HEK293 (cell line): ENCODE results near the gene TRIM7.

Experiments
- GLIS2 ChIP-seq: fragments of 450-650 bp; formaldehyde crosslinking; IDR thresholded peaks from 2 replicates; pipeline ENCODE4 v1.5.1; 2016; ENCODE audit warnings: missing biosample characterization, missing genetic modification characterization
- HIC1 ChIP-seq: fragments of 450-650 bp; formaldehyde crosslinking; IDR thresholded peaks from 2 replicates; pipeline ENCODE4 v1.5.1; 2016; ENCODE audit warnings: missing biosample characterization, missing genetic modification characterization
- KLF8 ChIP-seq: fragments of 450-650 bp; formaldehyde crosslinking; IDR thresholded peaks from 2 replicates; pipeline ENCODE4 v1.5.1; 2016; ENCODE audit warnings: missing biosample characterization, missing genetic modification characterization
- MZF1 ChIP-seq: fragments of 450-650 bp; formaldehyde crosslinking; IDR thresholded peaks from 2 replicates; pipeline ENCODE4 v1.5.1; 2017; ENCODE audit warnings: missing biosample characterization, missing genetic modification characterization, borderline replicate concordance
- PRDM1 ChIP-seq: fragments of 450-650 bp; formaldehyde crosslinking; IDR thresholded peaks from 2 replicates; pipeline ENCODE4; 2016; ENCODE audit warnings: missing biosample characterization, missing genetic modification characterization
- SETDB1 ChIP-seq: IDR thresholded peaks from one replicate; pipeline ENCODE4 v1.6.1; 2017; ENCODE audit warnings: mild to moderate bottlenecking, low read length, moderate library complexity, mixed read lengths; ENCODE audit not compliant: insufficient read length
- YY1 ChIP-seq: fragments of 450-650 bp; formaldehyde crosslinking; IDR thresholded peaks from 2 replicates; pipeline ENCODE4 v1.5.1; 2018; ENCODE audit warnings: missing biosample characterization, missing genetic modification characterization
- ZFP41 ChIP-seq: fragments of 450-650 bp; formaldehyde crosslinking; IDR thresholded peaks from 2 replicates; pipeline ENCODE4 v1.5.1; 2016; ENCODE audit warnings: missing biosample characterization, missing genetic modification characterization, borderline replicate concordance
- ZIC2 ChIP-seq: fragments of 450-650 bp; formaldehyde crosslinking; IDR thresholded peaks from 2 replicates; pipeline ENCODE4 v1.5.1; 2016; ENCODE audit warnings: missing biosample characterization, missing genetic modification characterization
- ZNF16 ChIP-seq: fragments of 450-650 bp; formaldehyde crosslinking; IDR thresholded peaks from 2 replicates; pipeline ENCODE4 v1.5.1; 2016; ENCODE audit warnings: low read depth, missing biosample characterization, missing genetic modification characterization
- ZNF2 ChIP-seq: fragments of 450-650 bp; formaldehyde crosslinking; IDR thresholded peaks from 2 replicates; pipeline ENCODE4 v1.5.1; 2016; ENCODE audit warnings: missing biosample characterization, missing genetic modification characterization
- ZNF280C ChIP-seq: fragments of 450-650 bp; formaldehyde crosslinking; IDR thresholded peaks from 2 replicates; pipeline ENCODE4 v1.5.1; 2016; ENCODE audit warnings: missing biosample characterization, missing genetic modification characterization
- ZNF366 ChIP-seq: fragments of 450-650 bp; formaldehyde crosslinking; conservative IDR thresholded peaks from 2 replicates; pipeline ENCODE4 v1.5.1; 2016; ENCODE audit warnings: missing biosample characterization, missing genetic modification characterization
- ZNF529 ChIP-seq: fragments of 450-650 bp; formaldehyde crosslinking; IDR thresholded peaks from 2 replicates; pipeline ENCODE4 v1.5.1; 2017; ENCODE audit warnings: missing genetic modification characterization, missing biosample characterization; ENCODE audit not compliant: insufficient replicate concordance
- ZNF560 ChIP-seq: fragments of 450-650 bp; formaldehyde crosslinking; IDR thresholded peaks from 2 replicates; pipeline ENCODE4 v1.5.1; 2017; ENCODE audit warnings: missing biosample characterization, missing genetic modification characterization, borderline replicate concordance
- ZNF580 ChIP-seq: fragments of 450-650 bp; formaldehyde crosslinking; IDR thresholded peaks from 2 replicates; pipeline ENCODE4 v1.5.1; 2016; ENCODE audit warnings: missing biosample characterization, missing genetic modification characterization
- ZNF623 ChIP-seq: fragments of 450-650 bp; formaldehyde crosslinking; IDR thresholded peaks from 2 replicates; pipeline ENCODE4 v1.5.1; 2016; ENCODE audit warnings: missing biosample characterization, missing genetic modification characterization
- ZNF658 ChIP-seq: fragments of 450-650 bp; formaldehyde crosslinking; IDR thresholded peaks from 2 replicates; pipeline ENCODE4; 2016; ENCODE audit warnings: missing biosample characterization, missing genetic modification characterization
- ZNF677 ChIP-seq: fragments of 450-650 bp; IDR thresholded peaks from 2 replicates; pipeline ENCODE4 v1.5.0; 2018; ENCODE audit warnings: missing biosample characterization, mild to moderate bottlenecking, missing genetic modification characterization, moderate library complexity
- TF ChIP-seq, protein P1 (sequence below): fragments of 450-650 bp; formaldehyde crosslinking; IDR thresholded peaks from 2 replicates; pipeline ENCODE4 v1.5.1; 2016; ENCODE audit warnings: missing biosample characterization, missing genetic modification characterization, low read depth
- TF ChIP-seq, protein P2 (sequence below): fragments of 450-650 bp; formaldehyde crosslinking; IDR thresholded peaks from 2 replicates; pipeline ENCODE4 v1.5.1; 2016; ENCODE audit warnings: missing biosample characterization, missing genetic modification characterization, low read depth
- TF ChIP-seq, protein P3 (sequence below): fragments of 450-650 bp; formaldehyde crosslinking; IDR thresholded peaks from 2 replicates; pipeline ENCODE4 v1.5.1; 2017; ENCODE audit warnings: missing biosample characterization, missing genetic modification characterization
- TF ChIP-seq, protein P4 (sequence below): fragments of 450-650 bp; formaldehyde crosslinking; IDR thresholded peaks from 2 replicates; pipeline ENCODE4 v1.5.1; 2016; ENCODE audit warnings: missing biosample characterization, missing genetic modification characterization
- TF ChIP-seq, protein P5 (sequence below): fragments of 450-650 bp; formaldehyde crosslinking; IDR thresholded peaks from 2 replicates; pipeline ENCODE4 v1.5.1; 2016; ENCODE audit warnings: missing biosample characterization, missing genetic modification characterization, borderline replicate concordance

TRIM7 gene

DNA sequence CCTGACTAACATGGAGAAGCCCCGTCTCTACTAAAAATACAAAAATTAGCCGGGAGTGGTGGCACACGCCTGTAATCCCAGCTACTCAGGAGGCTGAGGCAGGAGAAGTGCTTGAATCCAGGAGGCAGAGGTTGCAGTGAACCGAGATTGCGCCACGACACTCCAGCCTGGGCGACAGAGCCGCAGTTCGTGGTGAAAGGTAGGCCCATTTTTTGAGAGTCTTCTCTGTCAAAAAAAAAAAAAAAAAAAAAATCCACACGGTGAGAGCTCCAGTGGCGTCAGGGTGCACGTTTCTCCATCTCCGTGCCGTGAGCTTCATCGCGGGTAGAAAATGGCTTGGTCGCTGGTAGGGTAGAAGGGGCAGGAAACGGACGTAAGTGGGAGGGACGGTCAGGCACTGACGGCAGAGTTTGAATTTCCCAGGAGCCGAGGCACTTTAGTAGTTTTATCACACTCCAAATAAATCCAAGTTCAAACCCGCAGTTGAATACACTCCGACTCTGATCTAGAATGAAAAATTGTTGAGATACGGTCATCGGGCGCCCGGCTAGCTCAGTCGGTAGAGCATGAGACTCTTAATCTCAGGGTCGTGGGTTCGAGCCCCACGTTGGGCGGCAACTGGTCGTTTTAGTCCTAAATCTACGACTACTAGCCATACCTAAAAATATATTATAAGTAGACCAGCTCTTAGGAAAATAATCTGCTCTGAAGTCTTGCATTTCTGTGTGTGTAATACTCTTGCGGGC lies 2.4 kb upstream of the TRIM7 start (continued):
- TF ChIP-seq ZNF677 (tag by site-specific recombination) = no peak
- peak; percentile 34; the same call in 1 of the 2 replicates for TF ChIP-seq ZNF580 (tag by site-specific recombination)
- no peak for TF ChIP-seq ZNF560
- TF ChIP-seq MZF1 = no peak
- TF ChIP-seq, protein P1, sequence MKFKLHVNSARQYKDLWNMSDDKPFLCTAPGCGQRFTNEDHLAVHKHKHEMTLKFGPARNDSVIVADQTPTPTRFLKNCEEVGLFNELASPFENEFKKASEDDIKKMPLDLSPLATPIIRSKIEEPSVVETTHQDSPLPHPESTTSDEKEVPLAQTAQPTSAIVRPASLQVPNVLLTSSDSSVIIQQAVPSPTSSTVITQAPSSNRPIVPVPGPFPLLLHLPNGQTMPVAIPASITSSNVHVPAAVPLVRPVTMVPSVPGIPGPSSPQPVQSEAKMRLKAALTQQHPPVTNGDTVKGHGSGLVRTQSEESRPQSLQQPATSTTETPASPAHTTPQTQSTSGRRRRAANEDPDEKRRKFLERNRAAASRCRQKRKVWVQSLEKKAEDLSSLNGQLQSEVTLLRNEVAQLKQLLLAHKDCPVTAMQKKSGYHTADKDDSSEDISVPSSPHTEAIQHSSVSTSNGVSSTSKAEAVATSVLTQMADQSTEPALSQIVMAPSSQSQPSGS (tag by site-specific recombination) = no peak
- TF ChIP-seq ZIC2 (tag by site-specific recombination) = no peak
- peak; percentile 34; the same call in 1 of the 2 replicates for TF ChIP-seq ZNF2 (tag by site-specific recombination)
- TF ChIP-seq ZNF529 (tag by site-specific recombination) = no peak
- TF ChIP-seq GLIS2 = no peak
- TF ChIP-seq ZNF280C (tag by site-specific recombination) = no peak
- no peak for TF ChIP-seq ZFP41 (tag by site-specific recombination)
- TF ChIP-seq SETDB1 = peak; percentile 28
- no peak for TF ChIP-seq ZNF16 (tag by site-specific recombination)
- TF ChIP-seq, protein P2, sequence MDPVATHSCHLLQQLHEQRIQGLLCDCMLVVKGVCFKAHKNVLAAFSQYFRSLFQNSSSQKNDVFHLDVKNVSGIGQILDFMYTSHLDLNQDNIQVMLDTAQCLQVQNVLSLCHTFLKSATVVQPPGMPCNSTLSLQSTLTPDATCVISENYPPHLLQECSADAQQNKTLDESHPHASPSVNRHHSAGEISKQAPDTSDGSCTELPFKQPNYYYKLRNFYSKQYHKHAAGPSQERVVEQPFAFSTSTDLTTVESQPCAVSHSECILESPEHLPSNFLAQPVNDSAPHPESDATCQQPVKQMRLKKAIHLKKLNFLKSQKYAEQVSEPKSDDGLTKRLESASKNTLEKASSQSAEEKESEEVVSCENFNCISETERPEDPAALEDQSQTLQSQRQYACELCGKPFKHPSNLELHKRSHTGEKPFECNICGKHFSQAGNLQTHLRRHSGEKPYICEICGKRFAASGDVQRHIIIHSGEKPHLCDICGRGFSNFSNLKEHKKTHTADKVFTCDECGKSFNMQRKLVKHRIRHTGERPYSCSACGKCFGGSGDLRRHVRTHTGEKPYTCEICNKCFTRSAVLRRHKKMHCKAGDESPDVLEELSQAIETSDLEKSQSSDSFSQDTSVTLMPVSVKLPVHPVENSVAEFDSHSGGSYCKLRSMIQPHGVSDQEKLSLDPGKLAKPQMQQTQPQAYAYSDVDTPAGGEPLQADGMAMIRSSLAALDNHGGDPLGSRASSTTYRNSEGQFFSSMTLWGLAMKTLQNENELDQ = no peak
- no peak for TF ChIP-seq HIC1 (tag by site-specific recombination)
- TF ChIP-seq ZNF366 (tag by site-specific recombination) = no peak
- peak; percentile 71 for TF ChIP-seq KLF8 (tag by site-specific recombination)
- TF ChIP-seq, protein P3, sequence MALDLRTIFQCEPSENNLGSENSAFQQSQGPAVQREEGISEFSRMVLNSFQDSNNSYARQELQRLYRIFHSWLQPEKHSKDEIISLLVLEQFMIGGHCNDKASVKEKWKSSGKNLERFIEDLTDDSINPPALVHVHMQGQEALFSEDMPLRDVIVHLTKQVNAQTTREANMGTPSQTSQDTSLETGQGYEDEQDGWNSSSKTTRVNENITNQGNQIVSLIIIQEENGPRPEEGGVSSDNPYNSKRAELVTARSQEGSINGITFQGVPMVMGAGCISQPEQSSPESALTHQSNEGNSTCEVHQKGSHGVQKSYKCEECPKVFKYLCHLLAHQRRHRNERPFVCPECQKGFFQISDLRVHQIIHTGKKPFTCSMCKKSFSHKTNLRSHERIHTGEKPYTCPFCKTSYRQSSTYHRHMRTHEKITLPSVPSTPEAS = 0 out of 2 replicates have a peak, but pooled peaks have one; percentile 57
- TF ChIP-seq, protein P4, sequence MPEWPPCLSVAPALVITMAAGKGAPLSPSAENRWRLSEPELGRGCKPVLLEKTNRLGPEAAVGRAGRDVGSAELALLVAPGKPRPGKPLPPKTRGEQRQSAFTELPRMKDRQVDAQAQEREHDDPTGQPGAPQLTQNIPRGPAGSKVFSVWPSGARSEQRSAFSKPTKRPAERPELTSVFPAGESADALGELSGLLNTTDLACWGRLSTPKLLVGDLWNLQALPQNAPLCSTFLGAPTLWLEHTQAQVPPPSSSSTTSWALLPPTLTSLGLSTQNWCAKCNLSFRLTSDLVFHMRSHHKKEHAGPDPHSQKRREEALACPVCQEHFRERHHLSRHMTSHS (tag by site-specific recombination) = no peak
- TF ChIP-seq ZNF658 = no peak
- TF ChIP-seq, protein P5, sequence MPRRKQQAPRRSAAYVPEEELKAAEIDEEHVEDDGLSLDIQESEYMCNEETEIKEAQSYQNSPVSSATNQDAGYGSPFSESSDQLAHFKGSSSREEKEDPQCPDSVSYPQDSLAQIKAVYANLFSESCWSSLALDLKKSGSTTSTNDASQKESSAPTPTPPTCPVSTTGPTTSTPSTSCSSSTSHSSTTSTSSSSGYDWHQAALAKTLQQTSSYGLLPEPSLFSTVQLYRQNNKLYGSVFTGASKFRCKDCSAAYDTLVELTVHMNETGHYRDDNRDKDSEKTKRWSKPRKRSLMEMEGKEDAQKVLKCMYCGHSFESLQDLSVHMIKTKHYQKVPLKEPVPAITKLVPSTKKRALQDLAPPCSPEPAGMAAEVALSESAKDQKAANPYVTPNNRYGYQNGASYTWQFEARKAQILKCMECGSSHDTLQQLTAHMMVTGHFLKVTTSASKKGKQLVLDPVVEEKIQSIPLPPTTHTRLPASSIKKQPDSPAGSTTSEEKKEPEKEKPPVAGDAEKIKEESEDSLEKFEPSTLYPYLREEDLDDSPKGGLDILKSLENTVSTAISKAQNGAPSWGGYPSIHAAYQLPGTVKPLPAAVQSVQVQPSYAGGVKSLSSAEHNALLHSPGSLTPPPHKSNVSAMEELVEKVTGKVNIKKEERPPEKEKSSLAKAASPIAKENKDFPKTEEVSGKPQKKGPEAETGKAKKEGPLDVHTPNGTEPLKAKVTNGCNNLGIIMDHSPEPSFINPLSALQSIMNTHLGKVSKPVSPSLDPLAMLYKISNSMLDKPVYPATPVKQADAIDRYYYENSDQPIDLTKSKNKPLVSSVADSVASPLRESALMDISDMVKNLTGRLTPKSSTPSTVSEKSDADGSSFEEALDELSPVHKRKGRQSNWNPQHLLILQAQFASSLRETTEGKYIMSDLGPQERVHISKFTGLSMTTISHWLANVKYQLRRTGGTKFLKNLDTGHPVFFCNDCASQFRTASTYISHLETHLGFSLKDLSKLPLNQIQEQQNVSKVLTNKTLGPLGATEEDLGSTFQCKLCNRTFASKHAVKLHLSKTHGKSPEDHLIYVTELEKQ (tag by site-specific recombination) = peak; percentile 26; the same call in 1 of the 2 replicates
- TF ChIP-seq YY1 = no peak
- TF ChIP-seq PRDM1 = no peak
- no peak for TF ChIP-seq ZNF623 (tag by site-specific recombination)
